ENCODE measurements around the gene TRIO.

- no peak for TF ChIP-seq CTCF (IDR thresholded peaks at IDR 0.05; ENCODE audit: extremely low read depth in 1 of 2, insufficient read depth in 1 of 2, low read depth in 1 of 2, low read length in 2 of 2)
- TF ChIP-seq POLR2AphosphoS5 (IDR thresholded peaks at IDR 0.05; ENCODE audit: insufficient read depth, low read depth, low read length): peak; percentile 7
- TF ChIP-seq POLR2A (IDR thresholded peaks at IDR 0.05; ENCODE audit: low read depth, low read length): no peak
- TF ChIP-seq EZH2 (IDR thresholded peaks at IDR 0.05; ENCODE audit: borderline replicate concordance, low read depth, low read length, severe bottlenecking): no peak
- TF ChIP-seq FOS (IDR thresholded peaks at IDR 0.05; ENCODE audit: borderline replicate concordance, insufficient read depth, low read length): no peak
- no peak for TF ChIP-seq MAX (IDR thresholded peaks at IDR 0.05; ENCODE audit: insufficient read depth, insufficient read length)
- no peak for TF ChIP-seq MYC (IDR thresholded peaks at IDR 0.05; ENCODE audit: low read depth, low read length)
- TF ChIP-seq JUN (IDR thresholded peaks at IDR 0.05; ENCODE audit: borderline replicate concordance, insufficient read depth, insufficient read length, low read depth): peak; percentile 14
Observed at GRCh38 chr5:14440582-14441431, 297.7 kb downstream of the TRIO start.
